ENCODE data around the gene OR1B1. TPM values are rescaled to one million over a fixed set of nuclear protein-coding genes. Genes with fewer than 3 reads are reported as not detected.
"Not testable (repeated sequence)": the region's sequence is repeated elsewhere in the genome, so short reads cannot be mapped to it uniquely, and the experiment has no call there.

OR1B1 gene
- polyA plus RNA-seq, 1 donor (not counting 4 experiments of a cell fraction or from before 2014, with no cell fraction given) = not detected

- Histone ChIP-seq H3K4me2 (ENCODE audit: control insufficient read depth, extremely low read depth, insufficient read depth, low read depth, low read length) (no peak overlapping the region), H2AFZ (ENCODE audit: control insufficient read depth, low read length) (no peak overlapping the region), H3K27ac (ENCODE audit: control insufficient read depth, insufficient read depth, low read length) (no peak overlapping the region), H3K9me1 (ENCODE audit: control insufficient read depth, extremely low read depth, insufficient read depth, low read length) (no peaks in the 10 kb centered on the region), H3K36me3 (ENCODE audit: control insufficient read depth in 2 of 2, extremely low read depth in 1 of 2, insufficient read depth in 2 of 2, low read length in 2 of 2) (no peaks in the 10 kb centered on the region), H4K20me1 (ENCODE audit: control insufficient read depth, extremely low read depth, insufficient read depth, low read length) (no peaks in the 10 kb centered on the region), H3K9me3 (ENCODE audit: control insufficient read depth, low read depth, low read length) (no peaks in the 10 kb centered on the region), H3K9ac (ENCODE audit: control insufficient read depth, extremely low read depth, insufficient read depth, low read length) (no peak overlapping the region), H3K27me3 (ENCODE audit: control insufficient read depth, extremely low read depth, insufficient read depth, low read length) (no peaks in the 10 kb centered on the region), H3K4me1 (ENCODE audit: control insufficient read depth, extremely low read depth, insufficient read depth, low read length) (no peaks in the 10 kb centered on the region), H3K4me3 (ENCODE audit: control insufficient read depth in 2 of 3, extremely low read depth in 1 of 3, insufficient read depth in 2 of 3, low read depth in 1 of 3, low read length in 3 of 3) (no peak overlapping the region), H3K79me2 (ENCODE audit: control insufficient read depth, insufficient read depth, low read length) (no peaks in the 10 kb centered on the region)
- FAIRE-seq = no peak
- DNase-seq (ENCODE audit: low read depth, low spot score) = no peak
- dilution Hi-C loops (cut with MboI; ENCODE audit: extremely low pct_ligation_motif_present, low sequenced_read_pairs) = no loop called here
- TF ChIP-seq EZH2 (IDR thresholded peaks at IDR 0.05; ENCODE audit: low read length) = no peak
- TF ChIP-seq, protein P1, sequence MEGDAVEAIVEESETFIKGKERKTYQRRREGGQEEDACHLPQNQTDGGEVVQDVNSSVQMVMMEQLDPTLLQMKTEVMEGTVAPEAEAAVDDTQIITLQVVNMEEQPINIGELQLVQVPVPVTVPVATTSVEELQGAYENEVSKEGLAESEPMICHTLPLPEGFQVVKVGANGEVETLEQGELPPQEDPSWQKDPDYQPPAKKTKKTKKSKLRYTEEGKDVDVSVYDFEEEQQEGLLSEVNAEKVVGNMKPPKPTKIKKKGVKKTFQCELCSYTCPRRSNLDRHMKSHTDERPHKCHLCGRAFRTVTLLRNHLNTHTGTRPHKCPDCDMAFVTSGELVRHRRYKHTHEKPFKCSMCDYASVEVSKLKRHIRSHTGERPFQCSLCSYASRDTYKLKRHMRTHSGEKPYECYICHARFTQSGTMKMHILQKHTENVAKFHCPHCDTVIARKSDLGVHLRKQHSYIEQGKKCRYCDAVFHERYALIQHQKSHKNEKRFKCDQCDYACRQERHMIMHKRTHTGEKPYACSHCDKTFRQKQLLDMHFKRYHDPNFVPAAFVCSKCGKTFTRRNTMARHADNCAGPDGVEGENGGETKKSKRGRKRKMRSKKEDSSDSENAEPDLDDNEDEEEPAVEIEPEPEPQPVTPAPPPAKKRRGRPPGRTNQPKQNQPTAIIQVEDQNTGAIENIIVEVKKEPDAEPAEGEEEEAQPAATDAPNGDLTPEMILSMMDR (optimal IDR thresholded peaks at IDR 0.05 in 1 of 3, IDR thresholded peaks at IDR 0.05 in 1 of 3, conservative IDR thresholded peaks at IDR 0.05 in 1 of 3; ENCODE audit: extremely low read depth in 1 of 3, insufficient read depth in 2 of 3, low read length in 3 of 3) = no peak
Observed at GRCh38 chr9:122606587-122606986, 50.8 kb downstream of the OR1B1 start.

DNA sequence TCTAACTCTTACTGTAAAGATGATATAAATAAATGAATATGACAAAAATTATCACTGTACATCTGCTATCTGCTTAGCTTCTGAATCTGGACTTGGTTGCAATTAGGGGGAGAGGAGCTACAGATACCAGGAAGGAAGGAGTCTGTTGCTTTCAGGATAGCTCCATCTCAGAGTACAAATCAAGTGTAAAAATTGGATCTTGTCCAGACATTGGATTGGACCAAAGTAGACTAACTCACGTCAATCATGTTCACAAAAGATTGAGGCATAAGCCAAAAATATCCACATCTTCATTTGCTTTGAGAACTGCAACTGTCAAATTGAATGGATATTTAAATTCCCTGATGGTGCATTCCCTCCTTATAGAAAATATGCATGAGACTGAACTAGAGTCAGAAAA lies 51.7 kb downstream of the OR1B1 start:
- Histone ChIP-seq H3K79me2 (ENCODE audit: control insufficient read depth, insufficient read depth, low read length) (no peaks in the 10 kb centered on the region), H3K9me3 (ENCODE audit: control insufficient read depth, low read depth, low read length) (no peaks in the 10 kb centered on the region), H3K36me3 (ENCODE audit: control insufficient read depth in 2 of 2, extremely low read depth in 1 of 2, insufficient read depth in 2 of 2, low read length in 2 of 2) (no peaks in the 10 kb centered on the region), H3K4me1 (ENCODE audit: control insufficient read depth, extremely low read depth, insufficient read depth, low read length) (no peaks in the 10 kb centered on the region), H3K27ac (ENCODE audit: control insufficient read depth, insufficient read depth, low read length) (no peak overlapping the region), H2AFZ (ENCODE audit: control insufficient read depth, low read length) (no peak overlapping the region), H3K27me3 (ENCODE audit: control insufficient read depth, extremely low read depth, insufficient read depth, low read length) (no peaks in the 10 kb centered on the region), H3K4me2 (ENCODE audit: control insufficient read depth, extremely low read depth, insufficient read depth, low read depth, low read length) (no peak overlapping the region), H4K20me1 (ENCODE audit: control insufficient read depth, extremely low read depth, insufficient read depth, low read length) (no peaks in the 10 kb centered on the region), H3K4me3 (ENCODE audit: control insufficient read depth in 2 of 3, extremely low read depth in 1 of 3, insufficient read depth in 2 of 3, low read depth in 1 of 3, low read length in 3 of 3) (no peak overlapping the region), H3K9me1 (ENCODE audit: control insufficient read depth, extremely low read depth, insufficient read depth, low read length) (no peaks in the 10 kb centered on the region), H3K9ac (ENCODE audit: control insufficient read depth, extremely low read depth, insufficient read depth, low read length) (no peak overlapping the region)
- TF ChIP-seq, protein P1 (optimal IDR thresholded peaks at IDR 0.05 in 1 of 3, IDR thresholded peaks at IDR 0.05 in 1 of 3, conservative IDR thresholded peaks at IDR 0.05 in 1 of 3; ENCODE audit: extremely low read depth in 1 of 3, insufficient read depth in 2 of 3, low read length in 3 of 3) = no peak
- TF ChIP-seq EZH2 (IDR thresholded peaks at IDR 0.05; ENCODE audit: low read length) = no peak
- no peak for FAIRE-seq
- dilution Hi-C loops (cut with MboI; ENCODE audit: extremely low pct_ligation_motif_present, low sequenced_read_pairs) = no loop called here
- DNase-seq (ENCODE audit: low read depth, low spot score) = no peak

DNA sequence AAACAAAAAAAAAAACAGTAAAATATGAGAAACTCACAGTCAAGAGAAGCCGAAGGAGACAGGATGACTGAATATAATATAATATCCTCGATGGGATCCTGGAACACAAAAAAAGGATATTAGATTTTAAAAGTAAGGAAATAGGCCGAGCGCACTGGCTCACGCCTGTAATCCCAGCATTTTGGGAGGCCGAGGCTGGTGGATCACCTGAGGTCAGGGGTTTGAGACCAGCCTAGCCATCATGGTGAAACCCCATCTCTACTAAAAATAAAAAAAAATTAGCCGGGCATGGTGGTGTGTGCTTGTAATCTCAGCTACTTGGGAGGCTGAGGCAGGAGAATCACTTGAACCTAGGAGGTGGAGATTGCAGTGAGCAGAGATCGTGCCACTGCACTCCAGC lies 74.1 kb downstream of the OR1B1 start, which contains the start of gene OR1L8:
OR1L8 (minus strand) TSS at position 101 of the 400 bp plus-strand sequence. CDS start 14,907 bp downstream, outside the sequence.
- H3K27ac ChIP-seq (ENCODE audit: control insufficient read depth, insufficient read depth, low read length); H3K4me2 ChIP-seq (ENCODE audit: control insufficient read depth, extremely low read depth, insufficient read depth, low read depth, low read length); dilution Hi-C loops (cut with MboI; ENCODE audit: extremely low pct_ligation_motif_present, low sequenced_read_pairs); H3K36me3 ChIP-seq (ENCODE audit: control insufficient read depth in 2 of 2, extremely low read depth in 1 of 2, insufficient read depth in 2 of 2, low read length in 2 of 2); FAIRE-seq; H3K9ac ChIP-seq (ENCODE audit: control insufficient read depth, extremely low read depth, insufficient read depth, low read length); H3K27me3 ChIP-seq (ENCODE audit: control insufficient read depth, extremely low read depth, insufficient read depth, low read length); H3K79me2 ChIP-seq (ENCODE audit: control insufficient read depth, insufficient read depth, low read length); H3K4me1 ChIP-seq (ENCODE audit: control insufficient read depth, extremely low read depth, insufficient read depth, low read length); H3K4me3 ChIP-seq (ENCODE audit: control insufficient read depth in 2 of 3, extremely low read depth in 1 of 3, insufficient read depth in 2 of 3, low read depth in 1 of 3, low read length in 3 of 3); DNase-seq (ENCODE audit: low read depth, low spot score); H4K20me1 ChIP-seq (ENCODE audit: control insufficient read depth, extremely low read depth, insufficient read depth, low read length); H2AFZ ChIP-seq (ENCODE audit: control insufficient read depth, low read length); H3K9me3 ChIP-seq (ENCODE audit: control insufficient read depth, low read depth, low read length); H3K9me1 ChIP-seq (ENCODE audit: control insufficient read depth, extremely low read depth, insufficient read depth, low read length): not testable (repeated sequence)

Measured in keratinocyte (primary cell).